K562 (cell line): Measurements from ENCODE around the gene STIL. TPM values are rescaled to one million over a fixed set of nuclear protein-coding genes. Genes with fewer than 3 reads are reported as not detected.

ENCODE experiments used
- ARHGAP35 ChIP-seq: fragments of 450-650 bp; IDR thresholded peaks from 2 replicates; pipeline ENCODE4 v1.6.1; 2018; ENCODE audit not compliant: partially characterized antibody
- BHLHE40 ChIP-seq: IDR thresholded peaks from 2 replicates; pipeline ENCODE4 v1.6.1; 2011; ENCODE audit warnings: low read length, improper control_type of control experiment
- CBX3 ChIP-seq, 2 experiments: IDR thresholded peaks; 1 replicate in 1 of 2; 2 replicates in 1 of 2; pipeline ENCODE4 v1.6.1; 2012; ENCODE audit warnings: inconsistent platforms in 2 of 2, low read length in 2 of 2, borderline replicate concordance in 1 of 2, control low read depth in 1 of 2
- GATAD2B ChIP-seq: fragments of 450-650 bp; IDR thresholded peaks from 2 replicates; pipeline ENCODE4 v1.6.1; 2017; ENCODE audit warnings: mild to moderate bottlenecking, borderline replicate concordance
- HNRNPL ChIP-seq: fragments of 200-400 bp; formaldehyde crosslinking; IDR thresholded peaks from 2 replicates; pipeline ENCODE4 v1.6.1; 2017; ENCODE audit warnings: low read depth, mild to moderate bottlenecking, low read length
- ILF3 ChIP-seq: fragments of 450-650 bp; IDR thresholded peaks from 2 replicates; pipeline ENCODE4 v1.6.1; 2018; ENCODE audit warnings: antibody characterized with exemption, mild to moderate bottlenecking, moderate library complexity, borderline replicate concordance
- KHSRP ChIP-seq: fragments of 450-650 bp; IDR thresholded peaks from 2 replicates; pipeline ENCODE4 v1.6.1; 2017
- MTA3 ChIP-seq: fragments of 450-650 bp; formaldehyde crosslinking; IDR thresholded peaks from 2 replicates; pipeline ENCODE4 v1.6.1; 2017; ENCODE audit warnings: mild to moderate bottlenecking, borderline replicate concordance
- PRDM10 ChIP-seq: fragments of 450-650 bp; IDR thresholded peaks from 2 replicates; pipeline ENCODE4 v1.6.1; 2018; ENCODE audit not compliant: partially characterized antibody
- PTBP1 ChIP-seq: fragments of 200-400 bp; formaldehyde crosslinking; IDR thresholded peaks from 2 replicates; pipeline ENCODE4 v1.6.1; 2017; ENCODE audit warnings: low read depth, low read length
- RCOR1 ChIP-seq, 2 experiments: IDR thresholded peaks; 2 replicates each; pipeline ENCODE4 v1.6.1; 2012; ENCODE audit warnings: low read depth in 2 of 2, low read length in 2 of 2, borderline replicate concordance in 1 of 2, improper control_type of control experiment in 1 of 2
- TCF7L2 ChIP-seq: fragments of 150-350 bp; IDR thresholded peaks from 2 replicates; pipeline ENCODE4 v1.6.1; 2016; ENCODE audit warnings: low read depth, mild to moderate bottlenecking, low read length, moderate library complexity
- U2AF2 ChIP-seq: fragments of 200-400 bp; formaldehyde crosslinking; optimal IDR thresholded peaks from 2 replicates; pipeline ENCODE3; 2017; ENCODE audit warnings: low read depth, mild to moderate bottlenecking, low read length
- ZFP36 ChIP-seq: fragments of 150-350 bp; IDR thresholded peaks from 2 replicates; pipeline ENCODE4 v1.6.1; 2018; ENCODE audit warnings: low read length, low read depth; ENCODE audit not compliant: partially characterized antibody
- ZNF324 ChIP-seq: fragments of 250-450 bp; sonication (Bioruptor Pico); IDR thresholded peaks from 2 replicates; pipeline ENCODE4 v1.4.0; 2020; ENCODE audit warnings: mild to moderate bottlenecking
- polyA plus RNA-seq, 8 experiments: library from polyadenylated mRNA; depleted of rRNA in 4 of 8; stranded (reverse) in 5 of 8; unstranded in 3 of 8; fragments of >200 nt; fragmentation: Nextera tagmentation in 2 of 8; fragmentation: Illumina TruSeq in 1 of 8; extraction: Ambion mirVana in 2 of 8; extraction: Trizol in 1 of 8; gene quantifications; 2 replicates each; pipeline versions ENCODE4 v1.2.1 to v1.2.3, GENCODE V29; 2011 to 2014; ENCODE audit warnings: inconsistent platforms in 1 of 8, missing spikeins in 1 of 8
- total RNA-seq, 7 experiments: library from RNA; depleted of rRNA in 6 of 7; stranded (reverse); fragments of >200 nt in 6 of 7; fragmentation: Illumina TruSeq in 2 of 7; extraction: Trizol in 2 of 7; gene quantifications; 2 replicates each; pipeline versions ENCODE4 v1.2.1 to v1.2.3, GENCODE V29; 2011 to 2021; ENCODE audit warnings: low replicate concordance in 1 of 7
- TF ChIP-seq, protein P1 (sequence below): fragments of 250-450 bp; sonication (Bioruptor Pico); IDR thresholded peaks from 2 replicates; pipeline ENCODE4 v1.4.0; 2020
- TF ChIP-seq, protein P2 (sequence below): fragments of 250-450 bp; sonication (Bioruptor Pico); IDR thresholded peaks from 2 replicates; pipeline ENCODE4 v1.5.1; 2021; ENCODE audit warnings: mild to moderate bottlenecking

Gene STIL
- total and polyA plus RNA-seq, 9 of the 15 experiments (the other 6 are each of a cell fraction or from before 2014, with no cell fraction given): 10.5 to 77.4 (median 39.6) TPM

DNA sequence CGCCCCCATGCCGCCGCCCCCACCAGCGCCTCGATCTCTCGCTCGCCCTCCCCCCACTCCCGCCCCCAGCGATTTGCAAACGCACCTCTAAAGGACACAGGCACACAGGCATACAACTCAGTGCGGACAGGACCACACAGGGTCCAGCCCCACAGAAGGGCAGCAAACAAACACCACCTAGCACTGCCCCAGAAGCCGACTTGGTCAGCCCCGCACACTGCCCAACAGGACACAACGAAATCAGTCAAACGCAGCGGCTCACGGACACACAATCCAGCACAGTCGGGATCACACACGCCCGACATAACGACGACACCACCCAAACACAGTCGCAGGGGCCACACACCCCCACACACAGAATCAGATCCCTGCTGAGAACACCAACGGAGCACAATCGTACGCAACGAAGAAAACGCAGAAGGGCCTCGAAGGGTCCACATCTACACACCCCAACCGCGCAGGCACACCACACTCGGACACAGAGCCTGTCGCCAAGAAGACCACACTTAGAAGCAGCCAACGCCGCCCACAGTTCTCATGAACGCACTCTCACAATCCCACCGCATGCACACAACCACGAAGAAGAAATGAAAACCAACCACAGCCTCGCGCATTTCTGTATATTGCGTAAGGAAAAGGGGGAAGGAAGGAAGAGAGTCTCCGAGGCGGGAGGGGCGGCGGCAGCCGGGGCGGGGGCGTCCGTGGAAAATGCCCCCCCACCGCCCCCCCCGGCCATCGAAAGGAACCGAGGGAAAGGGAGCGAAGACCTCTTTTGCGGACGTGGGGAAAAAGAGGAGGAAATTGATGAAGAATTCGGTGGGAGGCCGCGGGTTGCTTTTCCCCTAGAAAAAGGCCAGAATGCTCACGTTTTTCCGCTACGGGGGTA lies 82.4 kb downstream of the STIL start (continued):
- TF ChIP-seq PRDM10 (peak; percentile 91), BHLHE40 (peak; percentile 67; the same call in 1 of the 2 replicates), U2AF2 (no peak), ARHGAP35 (peak; percentile 1), PTBP1 (no peak), ZNF324 (no peak), ILF3 (no peak), MTA3 (0 out of 2 replicates have a peak, but pooled peaks have one; percentile 32), KHSRP (0 out of 2 replicates have a peak, but pooled peaks have one; percentile 40), CBX3 (IDR thresholded peaks at IDR 0.05; ENCODE audit: borderline replicate concordance in 1 of 2, low read length in 2 of 2) (peak in 1 of 2 experiments; percentile 64; a peak in 2 of 3 replicates), HNRNPL (no peak), ZFP36 (peak; percentile 48), RCOR1 (IDR thresholded peaks at IDR 0.05; ENCODE audit: borderline replicate concordance in 1 of 2, low read depth in 2 of 2, low read length in 2 of 2) (no peak), GATAD2B (no peak), TCF7L2 (no peak)
- TF ChIP-seq, protein P1, sequence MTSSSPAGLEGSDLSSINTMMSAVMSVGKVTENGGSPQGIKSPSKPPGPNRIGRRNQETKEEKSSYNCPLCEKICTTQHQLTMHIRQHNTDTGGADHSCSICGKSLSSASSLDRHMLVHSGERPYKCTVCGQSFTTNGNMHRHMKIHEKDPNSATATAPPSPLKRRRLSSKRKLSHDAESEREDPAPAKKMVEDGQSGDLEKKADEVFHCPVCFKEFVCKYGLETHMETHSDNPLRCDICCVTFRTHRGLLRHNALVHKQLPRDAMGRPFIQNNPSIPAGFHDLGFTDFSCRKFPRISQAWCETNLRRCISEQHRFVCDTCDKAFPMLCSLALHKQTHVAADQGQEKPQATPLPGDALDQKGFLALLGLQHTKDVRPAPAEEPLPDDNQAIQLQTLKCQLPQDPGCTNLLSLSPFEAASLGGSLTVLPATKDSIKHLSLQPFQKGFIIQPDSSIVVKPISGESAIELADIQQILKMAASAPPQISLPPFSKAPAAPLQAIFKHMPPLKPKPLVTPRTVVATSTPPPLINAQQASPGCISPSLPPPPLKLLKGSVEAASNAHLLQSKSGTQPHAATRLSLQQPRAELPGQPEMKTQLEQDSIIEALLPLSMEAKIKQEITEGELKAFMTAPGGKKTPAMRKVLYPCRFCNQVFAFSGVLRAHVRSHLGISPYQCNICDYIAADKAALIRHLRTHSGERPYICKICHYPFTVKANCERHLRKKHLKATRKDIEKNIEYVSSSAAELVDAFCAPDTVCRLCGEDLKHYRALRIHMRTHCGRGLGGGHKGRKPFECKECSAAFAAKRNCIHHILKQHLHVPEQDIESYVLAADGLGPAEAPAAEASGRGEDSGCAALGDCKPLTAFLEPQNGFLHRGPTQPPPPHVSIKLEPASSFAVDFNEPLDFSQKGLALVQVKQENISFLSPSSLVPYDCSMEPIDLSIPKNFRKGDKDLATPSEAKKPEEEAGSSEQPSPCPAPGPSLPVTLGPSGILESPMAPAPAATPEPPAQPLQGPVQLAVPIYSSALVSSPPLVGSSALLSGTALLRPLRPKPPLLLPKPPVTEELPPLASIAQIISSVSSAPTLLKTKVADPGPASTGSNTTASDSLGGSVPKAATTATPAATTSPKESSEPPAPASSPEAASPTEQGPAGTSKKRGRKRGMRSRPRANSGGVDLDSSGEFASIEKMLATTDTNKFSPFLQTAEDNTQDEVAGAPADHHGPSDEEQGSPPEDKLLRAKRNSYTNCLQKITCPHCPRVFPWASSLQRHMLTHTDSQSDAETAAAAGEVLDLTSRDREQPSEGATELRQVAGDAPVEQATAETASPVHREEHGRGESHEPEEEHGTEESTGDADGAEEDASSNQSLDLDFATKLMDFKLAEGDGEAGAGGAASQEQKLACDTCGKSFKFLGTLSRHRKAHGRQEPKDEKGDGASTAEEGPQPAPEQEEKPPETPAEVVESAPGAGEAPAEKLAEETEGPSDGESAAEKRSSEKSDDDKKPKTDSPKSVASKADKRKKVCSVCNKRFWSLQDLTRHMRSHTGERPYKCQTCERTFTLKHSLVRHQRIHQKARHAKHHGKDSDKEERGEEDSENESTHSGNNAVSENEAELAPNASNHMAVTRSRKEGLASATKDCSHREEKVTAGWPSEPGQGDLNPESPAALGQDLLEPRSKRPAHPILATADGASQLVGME: no peak
- TF ChIP-seq, protein P2, sequence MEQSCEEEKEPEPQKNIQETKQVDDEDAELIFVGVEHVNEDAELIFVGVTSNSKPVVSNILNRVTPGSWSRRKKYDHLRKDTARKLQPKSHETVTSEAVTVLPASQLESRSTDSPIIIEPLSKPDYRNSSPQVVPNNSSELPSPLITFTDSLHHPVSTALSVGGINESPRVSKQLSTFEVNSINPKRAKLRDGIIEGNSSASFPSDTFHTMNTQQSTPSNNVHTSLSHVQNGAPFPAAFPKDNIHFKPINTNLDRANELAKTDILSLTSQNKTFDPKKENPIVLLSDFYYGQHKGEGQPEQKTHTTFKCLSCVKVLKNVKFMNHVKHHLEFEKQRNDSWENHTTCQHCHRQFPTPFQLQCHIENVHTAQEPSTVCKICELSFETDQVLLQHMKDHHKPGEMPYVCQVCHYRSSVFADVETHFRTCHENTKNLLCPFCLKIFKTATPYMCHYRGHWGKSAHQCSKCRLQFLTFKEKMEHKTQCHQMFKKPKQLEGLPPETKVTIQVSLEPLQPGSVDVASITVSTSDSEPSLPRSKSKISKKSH (CRISPR knock-in tag): no peak
